ENCODE results near the gene PER3. TPM values are rescaled to one million over a fixed set of nuclear protein-coding genes. Genes with fewer than 3 reads are reported as not detected.

The PER3 gene
- total and polyA plus RNA-seq, 2 of the 13 experiments (the other 11 are each of a cell fraction or from before 2014, with no cell fraction given) = 3.0 to 6.0 TPM

DNA sequence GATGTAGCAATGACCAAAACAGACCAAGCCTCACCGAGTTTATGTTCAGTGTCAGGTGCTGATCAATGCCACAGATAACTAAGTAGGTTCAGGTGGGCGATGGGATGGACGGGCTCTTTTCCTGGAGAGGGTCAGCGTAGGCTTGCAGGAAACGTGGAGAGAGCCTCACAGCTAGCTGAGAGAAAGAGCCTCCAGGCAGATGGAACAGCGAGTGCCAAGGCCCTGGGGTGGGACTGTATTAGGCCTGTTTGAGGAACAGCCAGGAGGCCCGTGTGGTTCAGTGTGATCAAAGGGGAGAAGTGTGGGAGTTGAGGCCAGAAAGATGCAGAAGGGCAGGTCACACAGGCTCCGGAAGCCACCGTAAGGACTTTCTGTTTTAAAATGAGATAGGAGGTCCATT, 76.0 kb downstream of the PER3 start (continued):
- TF ChIP-seq, protein P1, sequence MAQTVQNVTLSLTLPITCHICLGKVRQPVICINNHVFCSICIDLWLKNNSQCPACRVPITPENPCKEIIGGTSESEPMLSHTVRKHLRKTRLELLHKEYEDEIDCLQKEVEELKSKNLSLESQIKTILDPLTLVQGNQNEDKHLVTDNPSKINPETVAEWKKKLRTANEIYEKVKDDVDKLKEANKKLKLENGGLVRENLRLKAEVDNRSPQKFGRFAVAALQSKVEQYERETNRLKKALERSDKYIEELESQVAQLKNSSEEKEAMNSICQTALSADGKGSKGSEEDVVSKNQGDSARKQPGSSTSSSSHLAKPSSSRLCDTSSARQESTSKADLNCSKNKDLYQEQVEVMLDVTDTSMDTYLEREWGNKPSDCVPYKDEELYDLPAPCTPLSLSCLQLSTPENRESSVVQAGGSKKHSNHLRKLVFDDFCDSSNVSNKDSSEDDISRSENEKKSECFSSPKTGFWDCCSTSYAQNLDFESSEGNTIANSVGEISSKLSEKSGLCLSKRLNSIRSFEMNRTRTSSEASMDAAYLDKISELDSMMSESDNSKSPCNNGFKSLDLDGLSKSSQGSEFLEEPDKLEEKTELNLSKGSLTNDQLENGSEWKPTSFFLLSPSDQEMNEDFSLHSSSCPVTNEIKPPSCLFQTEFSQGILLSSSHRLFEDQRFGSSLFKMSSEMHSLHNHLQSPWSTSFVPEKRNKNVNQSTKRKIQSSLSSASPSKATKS (CRISPR knock-in tag; IDR thresholded peaks at IDR 0.05) = no peak

DNA sequence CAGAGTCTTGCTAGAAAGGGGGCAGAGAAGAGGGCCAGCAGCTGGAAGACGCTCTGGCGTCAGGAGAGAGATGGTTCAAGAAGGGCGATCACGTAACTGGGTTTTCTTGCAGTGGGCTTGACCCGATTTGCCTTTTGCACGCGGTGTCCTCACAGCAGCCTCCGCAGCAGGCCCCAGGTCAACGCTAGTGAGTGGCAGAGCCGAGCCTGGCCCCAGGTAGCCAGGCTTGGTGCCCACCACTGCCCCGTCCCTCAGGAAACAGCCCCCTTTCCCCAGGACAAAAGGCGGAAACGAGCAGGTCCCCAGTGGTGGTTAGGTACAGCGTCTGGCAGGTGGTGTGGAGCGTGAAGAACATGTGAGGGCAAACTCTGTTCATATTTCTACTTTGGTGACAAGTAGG, 77.4 kb downstream of the PER3 start:
- H3K4me1 ChIP-seq (ENCODE audit: insufficient read depth, low read length) = peaks cover 5% of the 10 kb centered on the region; the same call in 1 of the 2 replicates
- H2AFZ ChIP-seq (ENCODE audit: low read length) = no peak overlapping the region
- no peaks in the 10 kb centered on the region for H3K36me3 ChIP-seq (replicated peaks in 1 of 2; ENCODE audit: control insufficient read depth in 1 of 2, insufficient read depth in 2 of 2, low read length in 2 of 2)
- H3K27ac ChIP-seq (ENCODE audit: extremely low read length, insufficient read depth, low read length) = no peak overlapping the region
- DNase-seq (ENCODE audit: low spot score) (no peak), ATAC-seq (no peak), FAIRE-seq (no peak)
- no peaks in the 10 kb centered on the region for H3K9me3 ChIP-seq (ENCODE audit: low read length)
- no TSS peak for BruUV-seq (replicated peaks)
- no peak overlapping the region for H3K4me3 ChIP-seq (replicated peaks in 1 of 3; ENCODE audit: insufficient read depth in 1 of 3, low read depth in 2 of 3, low read length in 3 of 3)
- no peak overlapping the region for H3K9ac ChIP-seq (ENCODE audit: insufficient read depth, low read depth, low read length)
- ChIA-PET POLR2A (no interaction called here), CTCF (ENCODE audit: low intra/inter-chr PET ratio, low total read pairs) (no interaction called here)
- H3K79me2 ChIP-seq (ENCODE audit: insufficient read depth, low read length) = no peaks in the 10 kb centered on the region
- 58% methylated on average over 13 of the region's 15 CpGs for WGBS (ENCODE audit: low lambda C conversion rate)
- intact Hi-C loops (cut with micrococcal nuclease; ENCODE audit: unreplicated experiment) = no loop called here
- no peak overlapping the region for H3K4me2 ChIP-seq (ENCODE audit: low read depth, low read length)
- H3K27me3 ChIP-seq (ENCODE audit: control insufficient read depth in 1 of 2, insufficient read depth in 2 of 2, low read length in 2 of 2) = peaks cover 0 to 10% of the 10 kb centered on the region in 2 experiments; a peak in 3 of 5 replicates
- no peaks in the 10 kb centered on the region for H4K20me1 ChIP-seq (ENCODE audit: insufficient read depth, low read length)
- in situ Hi-C loops (cut with HindIII; ENCODE audit: extremely low pct_ligation_motif_present, low pct_unique_long_range_greater_than_20kb) = loop anchor here (25.0 kb wide), 1 partner anchor 199 kb away; no protein-coding TSS in a partner anchor
- no peak for TF ChIP-seq ZNF773 (CRISPR knock-in tag; IDR thresholded peaks at IDR 0.05; ENCODE audit: borderline replicate concordance)
- TF ChIP-seq NCOA2 (CRISPR knock-in tag; IDR thresholded peaks at IDR 0.05) = no peak
- TF ChIP-seq ZNF44 (CRISPR knock-in tag; IDR thresholded peaks at IDR 0.05) = no peak
- TF ChIP-seq ADNP (CRISPR knock-in tag; IDR thresholded peaks at IDR 0.05) = no peak
- TF ChIP-seq ZBTB7B (CRISPR knock-in tag; IDR thresholded peaks at IDR 0.05) = no peak
- TF ChIP-seq, protein P2, sequence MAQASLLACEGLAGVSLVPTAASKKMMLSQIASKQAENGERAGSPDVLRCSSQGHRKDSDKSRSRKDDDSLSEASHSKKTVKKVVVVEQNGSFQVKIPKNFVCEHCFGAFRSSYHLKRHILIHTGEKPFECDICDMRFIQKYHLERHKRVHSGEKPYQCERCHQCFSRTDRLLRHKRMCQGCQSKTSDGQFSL (CRISPR knock-in tag; IDR thresholded peaks at IDR 0.05) = no peak
- TF ChIP-seq TCF7 (IDR thresholded peaks at IDR 0.05; ENCODE audit: low read depth) = no peak
- no peak for TF ChIP-seq ZSCAN21 (CRISPR knock-in tag; IDR thresholded peaks at IDR 0.05; ENCODE audit: borderline replicate concordance)
- TF ChIP-seq, protein P3, sequence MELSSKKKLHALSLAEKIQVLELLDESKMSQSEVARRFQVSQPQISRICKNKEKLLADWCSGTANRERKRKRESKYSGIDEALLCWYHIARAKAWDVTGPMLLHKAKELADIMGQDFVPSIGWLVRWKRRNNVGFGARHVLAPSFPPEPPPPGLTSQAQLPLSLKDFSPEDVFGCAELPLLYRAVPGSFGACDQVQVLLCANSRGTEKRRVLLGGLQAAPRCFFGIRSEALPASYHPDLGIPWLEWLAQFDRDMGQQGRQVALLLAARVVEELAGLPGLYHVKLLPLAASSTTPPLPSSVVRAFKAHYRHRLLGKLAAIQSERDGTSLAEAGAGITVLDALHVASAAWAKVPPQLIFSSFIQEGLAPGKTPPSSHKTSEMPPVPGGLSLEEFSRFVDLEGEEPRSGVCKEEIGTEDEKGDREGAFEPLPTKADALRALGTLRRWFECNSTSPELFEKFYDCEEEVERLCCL (CRISPR knock-in tag; IDR thresholded peaks at IDR 0.05; ENCODE audit: borderline replicate concordance) = no peak
- no peak for TF ChIP-seq ZKSCAN8 (CRISPR knock-in tag; IDR thresholded peaks at IDR 0.05; ENCODE audit: borderline replicate concordance)
- no peak for TF ChIP-seq ZBTB42 (CRISPR knock-in tag; IDR thresholded peaks at IDR 0.05)
- TF ChIP-seq, protein P4, sequence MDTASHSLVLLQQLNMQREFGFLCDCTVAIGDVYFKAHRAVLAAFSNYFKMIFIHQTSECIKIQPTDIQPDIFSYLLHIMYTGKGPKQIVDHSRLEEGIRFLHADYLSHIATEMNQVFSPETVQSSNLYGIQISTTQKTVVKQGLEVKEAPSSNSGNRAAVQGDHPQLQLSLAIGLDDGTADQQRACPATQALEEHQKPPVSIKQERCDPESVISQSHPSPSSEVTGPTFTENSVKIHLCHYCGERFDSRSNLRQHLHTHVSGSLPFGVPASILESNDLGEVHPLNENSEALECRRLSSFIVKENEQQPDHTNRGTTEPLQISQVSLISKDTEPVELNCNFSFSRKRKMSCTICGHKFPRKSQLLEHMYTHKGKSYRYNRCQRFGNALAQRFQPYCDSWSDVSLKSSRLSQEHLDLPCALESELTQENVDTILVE (CRISPR knock-in tag; IDR thresholded peaks at IDR 0.05) = no peak
- no peak for TF ChIP-seq ZNF256 (CRISPR knock-in tag; conservative IDR thresholded peaks at IDR 0.05)
- no peak for TF ChIP-seq REXO4 (CRISPR knock-in tag; IDR thresholded peaks at IDR 0.05; ENCODE audit: borderline replicate concordance)
